SU-DHL-6 (cell line): ENCODE measurements around the gene TPP1.

Experiments
- CTCF ChIP-seq: fragments of 200-600 bp; sonication (generic); IDR thresholded peaks from one replicate; pipeline ENCODE4 v1.5.1; 2017; ENCODE audit warnings: antibody characterized with exemption, mild to moderate bottlenecking, low read length, moderate library complexity; ENCODE audit not compliant: insufficient read depth, poor library complexity, severe bottlenecking
- EZH2phosphoT487 ChIP-seq: fragments of 200-600 bp; sonication (generic), shearing (Covaris generic); conservative IDR thresholded peaks from 2 replicates; pipeline ENCODE4 v1.6.1; 2018; ENCODE audit warnings: mild to moderate bottlenecking, antibody characterized with exemption, low read length, moderate library complexity, mixed read lengths

GRCh38 chr11:6604081-6604626 is 15.1 kb downstream of the TPP1 start:
- TF ChIP-seq CTCF, result peak; percentile 18
- no peak for TF ChIP-seq EZH2phosphoT487
